ENCODE data around the gene FAM216A.
A peak's percentile ranks its signal among the peaks of the same experiment; 100 is the strongest.
"Not testable (repeated sequence)": the region's sequence is repeated elsewhere in the genome, so short reads cannot be mapped to it uniquely, and the experiment has no call there.

FAM216A gene

GRCh38 chr12:110501399-110501751 is 32.7 kb downstream of the FAM216A start:
- DNase-seq (ENCODE audit: low read depth in 2 of 2) = no peak

GRCh38 chr12:110501752-110502738 is 33.4 kb downstream of the FAM216A start, which contains the start of the genes RAD9B and VPS29:
RAD9B (plus strand) TSS chr12:110502331; CDS start chr12:110502338, 7 bp downstream.
VPS29 (minus strand) TSS chr12:110502111; CDS start chr12:110502051, 60 bp downstream.
- peak; percentile 93 to 96 for DNase-seq (ENCODE audit: low read depth in 2 of 2)

GRCh38 chr12:110503432-110503831 is 34.8 kb downstream of the FAM216A start:
- no peak for DNase-seq (ENCODE audit: low read depth in 2 of 2)

DNA sequence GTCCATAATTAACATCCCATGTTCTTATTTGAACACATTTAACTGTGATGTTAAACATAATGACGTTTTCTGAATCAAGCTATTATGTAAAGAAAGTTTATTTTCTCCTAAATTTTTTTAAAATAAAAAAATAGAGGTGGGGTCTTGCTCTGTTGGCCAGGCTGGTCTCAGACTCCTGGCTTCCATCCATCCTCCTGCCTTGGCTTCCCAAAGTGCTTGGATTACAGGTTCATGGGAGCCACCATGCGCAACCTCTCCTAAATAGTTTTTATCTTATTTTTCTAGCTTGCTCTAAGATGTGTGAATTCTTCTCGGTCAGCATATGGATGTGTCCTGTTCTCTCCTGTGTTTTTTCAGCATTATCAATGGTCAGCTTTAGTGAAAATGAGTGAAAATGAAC is 36.7 kb downstream of the FAM216A start:
- no peak for DNase-seq (ENCODE audit: low read depth in 2 of 2)

DNA sequence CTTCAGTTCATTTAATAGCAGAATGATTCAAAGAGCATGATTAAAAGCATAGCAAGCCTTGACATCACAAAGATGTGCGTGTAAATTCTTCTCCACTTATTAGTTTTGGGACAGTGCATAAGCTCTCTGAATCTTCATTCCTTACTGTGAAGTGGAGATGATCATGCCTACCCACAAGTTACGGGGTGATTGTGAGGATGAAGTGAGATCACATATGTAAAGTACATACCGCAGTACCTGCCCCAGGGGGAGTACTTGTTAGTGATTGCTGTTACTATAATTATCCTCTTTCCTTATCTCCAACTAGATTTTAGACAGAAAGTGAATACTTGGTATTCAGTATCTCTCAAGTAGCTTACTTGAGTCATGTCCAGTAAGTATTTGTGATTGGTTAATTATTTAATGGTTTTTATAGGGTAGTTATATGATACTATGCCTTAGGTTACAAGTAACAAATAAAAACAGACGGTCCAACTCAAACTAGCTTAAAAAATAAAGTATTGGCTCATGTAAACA is 39.5 kb downstream of the FAM216A start:
- DNase-seq (ENCODE audit: low read depth in 2 of 2) = no peak

- DNase-seq (ENCODE audit: low read depth in 2 of 2) = no peak
Measured at GRCh38 chr12:110513842-110514241, 45.2 kb downstream of the FAM216A start.

DNA sequence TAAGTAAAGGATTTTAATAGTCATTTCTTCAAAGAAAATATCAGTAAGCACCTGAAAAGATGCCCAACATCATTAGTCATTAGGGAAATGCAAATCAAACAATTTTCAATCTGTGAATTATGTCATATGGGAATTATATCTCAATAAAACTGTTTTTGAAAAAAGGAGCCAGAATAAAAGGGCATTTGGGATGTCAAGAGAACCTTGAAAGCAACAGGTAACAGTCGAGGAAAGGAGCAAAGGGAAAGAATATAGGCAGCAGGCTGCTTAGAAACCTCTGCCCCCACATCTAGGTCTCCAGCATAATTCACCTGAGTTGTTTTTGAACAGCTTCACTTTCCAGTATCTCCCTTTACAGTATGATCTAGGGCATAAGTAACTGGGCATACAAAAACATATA is 45.7 kb downstream of the FAM216A start:
- no peak for DNase-seq (ENCODE audit: low read depth in 2 of 2)

DNA sequence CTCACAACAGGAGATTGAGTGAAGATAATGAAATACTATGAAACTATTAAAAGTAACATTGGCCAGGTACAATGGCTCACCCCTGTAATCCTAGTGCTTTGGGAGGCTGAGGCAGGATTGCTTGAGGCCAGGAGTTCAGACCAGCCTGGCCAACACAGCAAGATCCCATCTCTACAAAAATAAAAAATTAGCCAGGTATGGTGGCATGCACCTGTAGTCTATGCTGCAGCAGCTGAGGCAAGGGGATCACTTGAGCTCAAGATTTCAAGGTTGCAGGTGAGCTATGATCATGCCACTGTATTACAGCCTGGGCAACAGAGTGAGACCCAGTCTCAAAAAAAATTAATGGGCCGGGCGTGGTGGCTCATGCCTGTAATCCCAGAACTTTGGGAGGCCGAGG is 48.4 kb downstream of the FAM216A start:
- DNase-seq (ENCODE audit: low read depth in 2 of 2) = no peak

- not testable (repeated sequence) for DNase-seq (ENCODE audit: low read depth in 2 of 2)
Measured at GRCh38 chr12:110518014-110518413, 49.4 kb downstream of the FAM216A start.

DNA sequence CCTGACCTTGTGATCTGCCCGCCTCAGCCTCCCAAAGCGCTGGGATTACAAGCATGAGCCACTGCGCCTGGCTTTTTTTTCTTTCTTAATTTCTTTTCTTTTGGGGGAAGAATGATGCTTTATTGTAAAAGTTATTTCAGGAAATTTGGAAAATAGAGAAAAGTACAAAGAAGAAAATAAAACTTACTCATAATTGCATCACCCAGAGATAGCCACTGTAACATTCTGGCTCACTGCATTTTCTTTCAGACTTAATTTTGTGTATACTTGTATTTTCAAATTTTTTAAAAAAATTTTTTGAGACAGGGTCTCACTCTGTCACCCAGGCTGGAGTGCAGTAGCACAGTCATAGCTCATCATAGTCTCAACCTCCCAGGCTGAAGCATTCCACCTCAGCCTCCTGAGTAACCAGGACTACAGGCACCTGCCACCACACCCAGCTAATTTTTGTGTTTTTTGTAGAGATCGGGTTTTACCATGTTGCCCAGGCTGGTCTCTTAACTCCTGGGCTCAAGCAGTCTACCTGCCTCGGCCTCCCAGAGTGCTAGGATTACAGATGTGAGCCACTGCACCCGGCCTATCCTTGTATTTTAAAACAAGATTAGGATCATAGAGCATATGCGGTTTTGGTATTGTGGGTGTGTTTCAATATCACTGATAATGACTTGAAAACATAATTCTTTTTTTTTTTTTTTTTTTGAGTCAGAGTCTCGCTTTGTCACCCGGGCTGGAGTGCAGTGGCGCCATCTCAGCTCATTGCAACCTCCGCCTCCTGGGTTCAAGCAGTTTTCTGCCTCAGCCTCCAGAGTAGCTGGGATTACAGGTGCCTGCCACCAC is 52.4 kb downstream of the FAM216A start:
- not testable (repeated sequence) for DNase-seq (ENCODE audit: low read depth in 2 of 2)

DNA sequence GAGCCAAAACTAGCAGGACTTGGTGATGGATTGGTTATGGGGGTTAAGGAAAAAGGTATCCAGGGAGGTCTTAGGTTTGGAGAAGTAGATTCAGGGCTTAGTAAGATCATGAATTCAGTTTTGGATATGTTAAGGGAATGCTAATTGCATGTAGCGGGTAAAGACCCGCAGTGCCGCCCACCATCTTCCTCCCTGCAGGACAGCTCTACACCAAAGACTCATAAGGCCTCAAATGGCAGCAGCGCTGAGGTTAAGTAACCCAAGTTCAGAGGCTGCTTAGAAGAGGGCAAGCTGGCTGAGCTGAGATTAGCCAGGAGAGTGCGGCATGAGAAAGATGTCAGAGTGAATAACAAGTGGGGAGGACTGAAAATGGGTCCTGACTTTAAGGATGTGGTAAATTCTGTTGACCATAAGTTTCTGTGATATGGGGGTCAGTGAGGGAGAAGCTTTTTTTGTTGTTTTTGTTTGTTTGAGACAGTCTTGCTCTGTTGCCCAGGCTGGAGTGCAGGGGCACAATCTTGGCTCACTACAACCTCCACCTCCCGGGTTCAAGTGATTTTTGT is 59.7 kb downstream of the FAM216A start:
- DNase-seq (ENCODE audit: low read depth in 2 of 2) = no peak

DNA sequence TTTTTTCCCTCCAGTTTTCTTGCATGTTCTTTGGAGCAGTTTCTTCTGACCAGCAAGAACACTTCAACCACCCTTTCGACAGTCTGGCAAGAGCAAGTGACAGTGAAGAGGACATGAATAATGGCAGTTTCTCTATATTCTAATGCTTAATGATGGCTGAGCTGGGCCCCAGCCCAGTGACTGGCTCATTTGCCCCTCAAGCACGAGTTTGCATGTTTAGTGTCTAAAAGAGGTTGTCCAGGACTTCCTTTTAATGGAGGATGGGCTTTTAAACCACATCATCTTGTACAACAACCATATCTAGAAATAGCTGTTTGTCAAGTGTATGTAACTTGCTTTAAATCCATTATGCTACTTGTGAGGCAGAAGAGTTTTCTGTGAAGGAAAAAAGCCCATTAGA is 61.9 kb downstream of the FAM216A start:
- no peak for DNase-seq (ENCODE audit: low read depth in 2 of 2)

- DNase-seq (ENCODE audit: low read depth in 2 of 2) = no peak
Measured at GRCh38 chr12:110531741-110532333, 63.2 kb downstream of the FAM216A start.

DNA sequence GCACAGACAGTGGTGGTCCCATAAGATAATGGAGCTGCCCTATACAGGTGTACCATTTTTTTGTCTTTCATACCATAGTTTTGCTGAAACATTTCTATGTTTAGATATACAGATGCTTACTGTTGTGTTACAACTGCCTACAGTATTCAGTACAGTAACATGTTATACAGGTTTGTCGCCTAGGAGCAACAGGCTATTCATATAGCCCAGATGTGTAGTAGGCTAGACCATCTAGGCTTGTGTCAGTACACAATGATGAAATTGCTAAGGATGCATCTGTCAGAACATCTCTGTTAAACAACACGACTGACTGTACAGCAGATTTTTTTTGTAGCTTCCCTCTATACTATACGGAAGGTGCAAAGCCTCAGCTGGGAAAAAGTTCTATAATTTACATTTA is 64.0 kb downstream of the FAM216A start:
- no peak for DNase-seq (ENCODE audit: low read depth in 2 of 2)

DNA sequence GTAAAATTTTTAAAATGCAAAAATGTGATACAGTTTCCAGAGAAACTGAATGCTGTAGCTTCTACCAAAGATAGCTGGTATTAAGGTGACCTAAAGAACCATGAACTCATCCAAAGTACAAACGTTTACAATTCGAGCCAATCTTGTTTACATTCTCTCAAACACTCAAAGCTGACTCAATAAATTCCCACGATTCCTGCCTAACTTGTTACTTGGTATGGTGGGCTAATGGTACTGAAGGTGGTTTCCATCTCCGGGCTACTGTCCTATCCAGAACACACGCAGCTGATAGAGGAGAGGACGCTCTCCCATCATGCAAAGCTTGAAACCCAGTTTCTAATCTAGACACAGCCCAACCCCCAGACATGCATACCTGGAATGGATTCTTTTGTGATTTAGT is 65.0 kb downstream of the FAM216A start:
- no peak for DNase-seq (ENCODE audit: low read depth in 2 of 2)

DNA sequence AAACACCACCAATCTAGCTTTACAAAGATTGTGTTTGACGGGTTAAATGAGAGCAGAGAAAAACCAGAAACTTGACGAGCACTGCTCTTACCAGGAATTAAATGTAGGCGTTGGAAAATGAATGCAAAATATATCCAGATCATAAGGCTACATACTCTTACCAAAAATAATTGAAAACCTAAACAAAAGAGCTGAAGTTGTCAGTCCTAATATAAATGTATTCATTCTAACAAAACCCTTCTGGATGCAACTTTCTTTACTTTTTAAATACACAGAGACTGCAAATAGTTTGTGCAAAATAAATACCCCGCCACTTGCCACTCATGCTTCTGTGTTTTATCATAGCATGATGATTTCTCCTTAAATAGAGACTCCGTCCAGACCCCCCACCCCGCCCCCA is 66.2 kb downstream of the FAM216A start:
- DNase-seq (ENCODE audit: low read depth in 2 of 2) = no peak

DNA sequence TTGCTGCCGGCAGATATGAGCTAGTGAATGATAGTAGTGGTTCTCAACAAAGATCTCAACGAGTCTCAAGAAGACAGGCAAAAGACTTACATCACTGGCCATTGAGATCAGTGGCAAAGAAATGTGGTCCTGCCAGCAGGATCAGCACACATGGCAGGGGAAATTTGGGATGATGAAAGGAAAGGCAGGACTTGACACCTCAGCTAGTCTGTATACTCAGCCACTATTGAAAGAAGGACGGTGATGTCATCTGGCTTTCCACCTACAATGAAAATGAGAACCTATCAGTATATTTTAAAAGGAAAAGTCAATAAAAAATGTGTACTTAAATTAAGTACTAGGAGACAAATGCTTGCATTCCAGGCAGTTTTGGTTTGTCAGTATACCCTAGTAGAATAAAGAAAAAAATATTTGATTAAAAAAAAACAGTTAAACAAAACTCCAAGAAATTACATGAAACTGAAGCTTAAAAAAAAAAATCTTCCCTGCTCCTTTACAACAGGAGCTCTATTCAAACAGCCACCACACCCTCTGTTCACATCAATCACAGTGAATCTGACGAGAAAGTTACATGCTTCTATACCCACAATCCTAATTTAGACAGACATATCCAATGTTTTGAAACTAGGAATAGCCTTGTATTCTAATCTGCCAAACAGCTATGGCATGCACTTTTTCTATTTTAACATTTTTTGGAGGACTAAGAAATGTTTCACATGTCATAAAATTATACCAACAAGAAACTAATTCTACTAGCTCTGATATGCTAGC is 68.4 kb downstream of the FAM216A start:
- DNase-seq (ENCODE audit: low read depth in 2 of 2) = no peak

DNA sequence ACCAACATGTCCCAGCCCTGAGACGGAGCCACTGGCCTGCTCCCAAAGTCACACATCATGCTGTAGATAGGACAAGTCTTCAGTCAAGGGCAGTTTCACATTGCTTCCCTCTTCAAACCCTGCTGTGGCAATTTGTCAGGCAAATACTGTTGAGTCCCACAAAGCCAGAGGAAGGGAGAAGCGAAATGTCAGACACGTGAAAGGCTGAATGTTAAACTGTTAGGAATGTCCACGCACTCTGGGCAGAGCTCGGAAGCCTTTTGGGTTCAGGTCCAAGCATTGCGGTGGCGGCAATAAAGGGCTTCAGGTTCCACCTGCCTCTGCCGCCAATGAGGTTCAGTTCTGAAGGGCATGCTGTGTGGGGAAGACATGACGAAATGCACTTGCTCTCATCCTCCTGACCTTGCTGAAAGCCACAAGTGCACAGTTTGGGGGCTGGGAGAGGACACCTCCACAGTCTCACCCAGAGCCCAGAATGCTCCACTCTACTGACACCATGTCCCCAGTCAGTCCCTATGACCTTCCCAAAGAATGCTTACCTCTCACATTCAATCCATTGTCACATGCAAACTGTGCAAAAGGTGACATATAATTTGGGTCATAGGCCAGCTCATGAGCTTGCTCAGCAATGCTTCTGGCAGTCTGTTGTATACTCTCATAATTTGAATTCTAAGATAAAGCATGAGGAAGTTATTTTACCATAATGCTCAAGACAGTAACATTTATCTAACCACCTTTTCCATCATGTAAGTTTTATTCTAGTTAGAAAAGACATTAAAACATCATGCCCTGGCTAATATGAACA is 69.2 kb downstream of the FAM216A start:
- no peak for DNase-seq (ENCODE audit: low read depth in 2 of 2)

GRCh38 chr12:110538869-110539622 is 70.4 kb downstream of the FAM216A start:
- DNase-seq (ENCODE audit: low read depth in 2 of 2) = no peak
